ENCODE results near the gene ITPRID1.

ITPRID1 gene

GRCh38 chr7:31646942-31647341 lies 133.1 kb downstream of the ITPRID1 start:
- DNase-seq, result no peak

- DNase-seq, result no peak
These were observed 133.6 kb downstream of the ITPRID1 start for GRCh38 chr7:31647511-31647910.

- DNase-seq, result no peak
These were observed 134.4 kb downstream of the ITPRID1 start for GRCh38 chr7:31648288-31648687.

GRCh38 chr7:31648880-31649279 lies 135.0 kb downstream of the ITPRID1 start:
- no peak for DNase-seq

GRCh38 chr7:31651234-31652062 lies 137.6 kb downstream of the ITPRID1 start:
- DNase-seq, result no peak

GRCh38 chr7:31652063-31652326 lies 138.1 kb downstream of the ITPRID1 start:
- no peak for DNase-seq

GRCh38 chr7:31663072-31663471 lies 149.2 kb downstream of the ITPRID1 start:
- no peak for DNase-seq

GRCh38 chr7:31664890-31665289 lies 151.0 kb downstream of the ITPRID1 start:
- DNase-seq, result no peak

GRCh38 chr7:31665546-31665945 lies 151.7 kb downstream of the ITPRID1 start:
- DNase-seq, result no peak

- DNase-seq, result no peak
These were observed 155.6 kb downstream of the ITPRID1 start for GRCh38 chr7:31669461-31669860.

- DNase-seq, result no peak
These were observed 165.8 kb downstream of the ITPRID1 start for GRCh38 chr7:31679574-31680305.

- no peak for DNase-seq
These were observed 169.7 kb downstream of the ITPRID1 start for GRCh38 chr7:31683445-31684225.

- no peak for DNase-seq
These were observed 173.3 kb downstream of the ITPRID1 start, which contains the start of gene PPP1R17 for GRCh38 chr7:31687024-31687748. Gene PPP1R17 (plus strand): TSS chr7:31687215. CDS start chr7:31692442, 5,227 bp downstream.

GRCh38 chr7:31688372-31688771 lies 174.5 kb downstream of the ITPRID1 start:
- DNase-seq, result no peak

GRCh38 chr7:31688996-31689395 lies 175.1 kb downstream of the ITPRID1 start:
- no peak for DNase-seq

- DNase-seq, result no peak
These were observed 177.0 kb downstream of the ITPRID1 start for GRCh38 chr7:31690935-31691334.

- no peak for DNase-seq
These were observed 178.6 kb downstream of the ITPRID1 start for GRCh38 chr7:31692451-31692850.

- no peak for DNase-seq
These were observed 179.0 kb downstream of the ITPRID1 start for GRCh38 chr7:31692871-31693270.

GRCh38 chr7:31695859-31696614 lies 182.1 kb downstream of the ITPRID1 start:
- no peak for DNase-seq

- no peak for DNase-seq
These were observed 185.2 kb downstream of the ITPRID1 start for GRCh38 chr7:31699050-31699449.

GRCh38 chr7:31702354-31702753 lies 188.5 kb downstream of the ITPRID1 start:
- no peak for DNase-seq

GRCh38 chr7:31705377-31705776 lies 191.5 kb downstream of the ITPRID1 start:
- no peak for DNase-seq
